Measurements from ENCODE around the gene UBR4. TPM values are rescaled to one million over a fixed set of nuclear protein-coding genes. Genes with fewer than 3 reads are reported as not detected.
"Not testable (repeated sequence)": the region's sequence is repeated elsewhere in the genome, so short reads cannot be mapped to it uniquely, and the experiment has no call there.

The UBR4 gene
- total RNA-seq, 4 donors from 2014 or later, result 193 to 292 (median 229) TPM

DNA sequence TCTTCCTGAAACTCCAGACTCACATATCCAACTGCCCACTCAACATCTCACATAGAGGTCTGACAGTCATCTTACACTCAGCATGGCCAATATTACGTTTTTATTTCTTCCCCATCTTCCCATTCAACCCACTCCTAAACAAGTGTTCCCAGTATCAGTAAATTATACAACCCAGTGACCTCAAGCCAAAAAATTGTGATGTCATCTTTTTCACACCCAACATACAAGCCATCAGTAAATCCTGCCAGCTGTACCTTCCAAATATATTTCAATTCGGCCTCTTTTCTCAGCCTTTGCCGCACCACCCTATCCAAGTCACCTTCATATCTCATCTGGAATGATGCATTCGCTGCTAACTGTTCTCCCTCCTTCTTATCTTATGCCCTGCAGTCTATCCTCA is 19.6 kb downstream of the UBR4 start:
- H3K27ac ChIP-seq, result no peak overlapping the region
- no peaks in the 10 kb centered on the region for H3K4me1 ChIP-seq
- no peak overlapping the region for H3K4me3 ChIP-seq
- no peak for TF ChIP-seq POLR2A (IDR thresholded peaks at IDR 0.05)
- TF ChIP-seq, protein P1, sequence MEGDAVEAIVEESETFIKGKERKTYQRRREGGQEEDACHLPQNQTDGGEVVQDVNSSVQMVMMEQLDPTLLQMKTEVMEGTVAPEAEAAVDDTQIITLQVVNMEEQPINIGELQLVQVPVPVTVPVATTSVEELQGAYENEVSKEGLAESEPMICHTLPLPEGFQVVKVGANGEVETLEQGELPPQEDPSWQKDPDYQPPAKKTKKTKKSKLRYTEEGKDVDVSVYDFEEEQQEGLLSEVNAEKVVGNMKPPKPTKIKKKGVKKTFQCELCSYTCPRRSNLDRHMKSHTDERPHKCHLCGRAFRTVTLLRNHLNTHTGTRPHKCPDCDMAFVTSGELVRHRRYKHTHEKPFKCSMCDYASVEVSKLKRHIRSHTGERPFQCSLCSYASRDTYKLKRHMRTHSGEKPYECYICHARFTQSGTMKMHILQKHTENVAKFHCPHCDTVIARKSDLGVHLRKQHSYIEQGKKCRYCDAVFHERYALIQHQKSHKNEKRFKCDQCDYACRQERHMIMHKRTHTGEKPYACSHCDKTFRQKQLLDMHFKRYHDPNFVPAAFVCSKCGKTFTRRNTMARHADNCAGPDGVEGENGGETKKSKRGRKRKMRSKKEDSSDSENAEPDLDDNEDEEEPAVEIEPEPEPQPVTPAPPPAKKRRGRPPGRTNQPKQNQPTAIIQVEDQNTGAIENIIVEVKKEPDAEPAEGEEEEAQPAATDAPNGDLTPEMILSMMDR (IDR thresholded peaks at IDR 0.05), result no peak
- no peaks in the 10 kb centered on the region for H3K27me3 ChIP-seq
- no peak for DNase-seq
- no peaks in the 10 kb centered on the region for H3K9me3 ChIP-seq
- peaks cover 0 to 93% (median 0%) of the 10 kb centered on the region in 3 donors for H3K36me3 ChIP-seq

DNA sequence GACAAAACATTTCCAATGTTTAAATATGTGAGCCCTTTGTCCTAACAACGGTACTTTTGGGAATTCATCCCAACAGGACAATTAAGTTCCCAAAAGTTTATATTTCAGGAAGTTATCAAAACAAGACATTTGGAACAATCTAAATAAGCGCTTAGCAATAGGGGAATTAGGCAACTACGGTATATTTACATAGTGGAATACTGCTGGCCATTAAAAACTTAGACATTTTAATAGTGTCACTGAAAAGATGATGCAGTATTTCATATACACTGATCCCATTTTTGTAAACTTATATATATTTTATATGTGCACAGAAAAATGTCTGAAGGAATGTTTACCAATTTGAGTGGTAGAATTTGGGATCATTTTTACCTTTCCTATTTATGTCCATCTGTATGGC is 20.8 kb downstream of the UBR4 start:
- Histone ChIP-seq H3K27ac (no peak overlapping the region), H3K9me3 (no peaks in the 10 kb centered on the region), H3K4me3 (no peak overlapping the region), H3K27me3 (no peaks in the 10 kb centered on the region), H3K4me1 (no peaks in the 10 kb centered on the region), H3K36me3 (peaks cover 0 to 93% (median 0%) of the 10 kb centered on the region in 3 donors)
- no peak for DNase-seq
- no peak for TF ChIP-seq POLR2A (IDR thresholded peaks at IDR 0.05)
- TF ChIP-seq, protein P1 (IDR thresholded peaks at IDR 0.05), result no peak

- Histone ChIP-seq H3K4me1 (no peaks in the 10 kb centered on the region), H3K27ac (no peak overlapping the region), H3K36me3 (peaks cover 0 to 93% (median 0%) of the 10 kb centered on the region in 3 donors), H3K27me3 (no peaks in the 10 kb centered on the region), H3K9me3 (no peaks in the 10 kb centered on the region), H3K4me3 (no peak overlapping the region)
- DNase-seq, result no peak
- TF ChIP-seq, protein P1 (IDR thresholded peaks at IDR 0.05), result no peak
- TF ChIP-seq POLR2A (IDR thresholded peaks at IDR 0.05), result no peak
Observed at GRCh38 chr1:19187852-19188251, 22.2 kb downstream of the UBR4 start.

GRCh38 chr1:19186001-19186400 is 24.1 kb downstream of the UBR4 start:
- Histone ChIP-seq H3K36me3 (peaks cover 0 to 89% (median 0%) of the 10 kb centered on the region in 3 donors), H3K27me3 (no peaks in the 10 kb centered on the region), H3K4me1 (no peaks in the 10 kb centered on the region), H3K27ac (no peak overlapping the region), H3K4me3 (no peak overlapping the region), H3K9me3 (no peaks in the 10 kb centered on the region)
- no peak for DNase-seq
- TF ChIP-seq, protein P1 (IDR thresholded peaks at IDR 0.05), result no peak
- no peak for TF ChIP-seq POLR2A (IDR thresholded peaks at IDR 0.05)

GRCh38 chr1:19182223-19182622 is 27.8 kb downstream of the UBR4 start:
- TF ChIP-seq POLR2A (IDR thresholded peaks at IDR 0.05), result no peak
- TF ChIP-seq, protein P1 (IDR thresholded peaks at IDR 0.05), result no peak
- DNase-seq, result no peak
- Histone ChIP-seq H3K9me3 (no peaks in the 10 kb centered on the region), H3K27me3 (no peaks in the 10 kb centered on the region), H3K36me3 (peaks cover 0 to 94% (median 4%) of the 10 kb centered on the region in 3 donors), H3K4me1 (no peaks in the 10 kb centered on the region), H3K4me3 (no peak overlapping the region), H3K27ac (no peak overlapping the region)

- DNase-seq, H3K27ac ChIP-seq, H3K9me3 ChIP-seq, H3K4me3 ChIP-seq, H3K4me1 ChIP-seq, H3K27me3 ChIP-seq: not testable (repeated sequence)
- H3K36me3 ChIP-seq, result peaks cover 0 to 94% (median 4%) of the 10 kb centered on the region in 3 donors
Observed at GRCh38 chr1:19180265-19180657, 29.8 kb downstream of the UBR4 start.

Measured in Peyer's patch (tissue), 4 donors.